Colonic mucosa (tissue), 4 donors: ENCODE data around the gene CRACR2B. TPM values are rescaled to one million over a fixed set of nuclear protein-coding genes. Genes with fewer than 3 reads are reported as not detected.

Experiments used
- DNase-seq: peaks from one replicate; pipeline ENCODE4 v3.0.0-alpha.2; 2020
- H3K27ac ChIP-seq: fragments of 200-600 bp; one replicate; pipeline ENCODE4 v1.8.0; 2021
- H3K27me3 ChIP-seq: fragments of 200-600 bp; one replicate; pipeline ENCODE4 v1.8.0; 2021
- H3K36me3 ChIP-seq: fragments of 200-600 bp; one replicate; pipeline ENCODE4 v1.8.0; 2021
- H3K4me1 ChIP-seq: fragments of 200-600 bp; one replicate; pipeline ENCODE4 v1.8.0; 2021; ENCODE audit warnings: mild to moderate bottlenecking
- H3K4me3 ChIP-seq: fragments of 200-600 bp; one replicate; pipeline ENCODE4 v1.8.0; 2021
- H3K9ac ChIP-seq, 2 donors: one replicate each; pipeline ENCODE4 v1.7.0; 2013; ENCODE audit warnings: control low read depth in 2 of 2, low read depth in 2 of 2, low read length in 2 of 2
- H3K9me3 ChIP-seq: fragments of 200-600 bp; one replicate; pipeline ENCODE4 v1.8.0; 2021
- CTCF ChIP-seq: fragments of 200-600 bp; IDR thresholded peaks from one replicate; pipeline ENCODE4 v1.8.0; 2022; ENCODE audit warnings: antibody characterized with exemption, mild to moderate bottlenecking
- intact Hi-C: fragments of 100-400 bp; cut with DNase I; formaldehyde crosslinking; loops from one replicate; pipeline ENCODE4 v1.14.1; 2022
- total RNA-seq, 2 donors: library from RNA; stranded (reverse); fragmentation: NEBNext Ultra II Directional in 1 of 2; extraction: Animal tissue kit (Norgen Biotek cat#: 25700) in 1 of 2; gene quantifications; one replicate each; pipeline ENCODE4 v1.2.1, GENCODE V29; 2021
- donor health status: healthy.
- donor health status: DM: no; HTN: no; CAD: no.
- donor health status: DM: no; HTN: no; CAD: no.

CRACR2B gene
- total RNA-seq, 2 donors from 2014 or later: 97.3 to 108 TPM

DNA sequence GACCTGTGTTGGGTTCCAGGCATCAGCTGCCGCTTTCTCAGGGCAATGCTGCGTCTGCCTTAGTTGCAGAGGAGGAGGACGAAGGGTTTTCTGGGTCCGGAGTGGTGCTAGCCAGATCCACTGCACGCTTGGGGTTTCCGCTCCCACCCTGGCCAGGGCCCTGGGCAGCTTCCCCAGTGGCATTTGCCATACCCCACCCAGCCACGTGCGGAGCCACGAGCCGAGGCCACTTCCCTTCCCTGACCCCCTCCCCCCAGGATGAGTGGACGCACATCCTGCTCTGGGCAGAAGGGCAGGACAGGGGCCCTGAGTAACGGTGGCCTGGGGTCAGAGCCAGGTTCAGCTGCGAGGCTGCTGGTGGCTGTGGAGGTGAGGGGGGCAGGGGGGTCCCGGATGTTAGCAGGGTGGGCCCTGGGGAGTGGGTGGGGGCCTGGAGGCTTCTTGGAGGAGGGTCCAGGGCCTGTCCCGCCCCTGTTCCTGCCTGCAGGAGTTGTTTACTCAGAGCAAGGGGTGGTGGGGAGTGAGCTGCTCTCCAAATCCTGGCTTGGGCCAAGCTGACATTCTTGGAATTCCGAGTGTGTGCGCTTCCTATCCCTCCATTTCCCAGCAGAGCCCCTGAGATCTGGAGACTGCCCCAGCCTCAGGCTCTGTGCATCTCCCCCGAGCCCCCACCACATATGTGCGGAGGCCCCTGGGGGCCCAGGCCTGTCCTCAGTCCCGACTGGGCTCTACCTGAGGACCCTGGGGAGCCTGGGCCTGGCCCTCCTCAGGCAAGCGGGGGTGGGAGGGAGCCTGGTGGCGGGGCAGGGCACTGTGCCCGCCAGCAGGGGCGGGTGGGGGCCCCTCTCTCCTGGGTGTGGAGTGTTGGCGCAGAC is 16.3 kb downstream of the CRACR2B start:
- Histone ChIP-seq H3K27me3 (peaks cover 7% of the 10 kb centered on the region), H3K4me3 (peak overlapping the region; percentile 99), H3K4me1 (peaks cover 20% of the 10 kb centered on the region), H3K36me3 (peaks cover 8% of the 10 kb centered on the region), H3K27ac (peak overlapping the region; percentile 81), H3K9me3 (no peaks in the 10 kb centered on the region), H3K9ac (peak overlapping the region; percentile 66 to 69)
- peak; percentile 84 for DNase-seq
- TF ChIP-seq CTCF: no peak
- intact Hi-C loops: no loop called here

- Histone ChIP-seq H3K9ac (peak overlapping the region; percentile 21 to 43), H3K4me3 (no peak overlapping the region), H3K36me3 (peaks cover under 1% of the 10 kb centered on the region), H3K9me3 (no peaks in the 10 kb centered on the region), H3K4me1 (peaks cover 21% of the 10 kb centered on the region), H3K27ac (peak overlapping the region; percentile 81), H3K27me3 (peaks cover 12% of the 10 kb centered on the region)
- DNase-seq: peak; percentile 86
- intact Hi-C loops: loop anchor here (5.0 kb wide), 1 partner anchor 207 kb away; no protein-coding TSS in a partner anchor
- TF ChIP-seq CTCF: no peak
Measured at GRCh38 chr11:844693-845644, 17.2 kb downstream of the CRACR2B start.

DNA sequence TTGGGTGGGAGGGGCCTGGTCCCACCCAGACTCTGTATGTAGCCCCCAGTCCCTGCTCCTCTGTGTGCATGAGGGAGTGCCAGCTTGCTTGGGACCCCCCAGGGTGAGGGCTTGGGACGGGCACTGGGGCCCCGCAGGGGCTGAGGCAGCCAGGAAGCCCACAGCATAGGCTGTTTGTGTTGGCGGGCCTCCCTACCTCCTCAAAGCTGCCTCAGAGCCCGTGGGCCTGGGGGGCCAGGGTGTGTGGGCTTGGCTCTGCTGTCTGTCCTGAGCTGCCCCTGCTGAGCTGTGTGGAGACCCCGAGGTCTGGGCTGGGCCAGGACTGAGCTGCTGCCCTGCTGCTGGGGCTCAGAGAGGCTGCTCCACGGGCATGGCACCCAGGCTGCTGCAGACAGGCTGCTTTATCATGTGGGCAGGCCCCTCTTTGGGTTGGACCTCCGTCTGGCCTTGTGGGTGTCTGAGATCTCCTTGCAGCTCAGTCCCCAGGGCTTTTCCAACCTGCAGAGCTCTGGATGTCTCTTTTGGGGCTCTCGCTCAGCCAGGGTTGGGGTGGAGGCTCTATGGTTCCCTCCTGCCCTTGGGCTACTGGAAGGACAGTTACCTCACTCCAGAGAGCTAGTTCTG is 18.3 kb downstream of the CRACR2B start:
- H3K27ac ChIP-seq: no peak overlapping the region

GRCh38 chr11:846496-847098 is 18.9 kb downstream of the CRACR2B start:
- DNase-seq: no peak
- H3K36me3 ChIP-seq: no peaks in the 10 kb centered on the region
- H3K27me3 ChIP-seq: peaks cover 26% of the 10 kb centered on the region
- no peak overlapping the region for H3K27ac ChIP-seq
- no peak overlapping the region for H3K9ac ChIP-seq
- H3K4me1 ChIP-seq: peaks cover 12% of the 10 kb centered on the region
- no peak overlapping the region for H3K4me3 ChIP-seq
- intact Hi-C loops: loop anchor here (5.0 kb wide), 1 partner anchor 206 kb away; no protein-coding TSS in a partner anchor
- H3K9me3 ChIP-seq: no peaks in the 10 kb centered on the region
- TF ChIP-seq CTCF: no peak

More for the DNA sequence above, 18.3 kb downstream of the CRACR2B start:
- intact Hi-C loops: loop anchor here (5.0 kb wide), 1 partner anchor 206 kb away; no protein-coding TSS in a partner anchor
- Histone ChIP-seq H3K4me1 (peaks cover 16% of the 10 kb centered on the region), H3K9me3 (no peaks in the 10 kb centered on the region), H3K36me3 (no peaks in the 10 kb centered on the region), H3K27me3 (peaks cover 22% of the 10 kb centered on the region), H3K9ac (no peak overlapping the region), H3K4me3 (no peak overlapping the region)
- no peak for TF ChIP-seq CTCF
- no peak for DNase-seq
